Activated CD8-positive, alpha-beta T cell treated with anti-CD3 and anti-CD28 coated beads, Interleukin-2, amount 10 ng/mL, durations not matched to agents 7 days and 5 days (primary cell): Measurements from ENCODE around the gene FAM124B. TPM values are rescaled to one million over a fixed set of nuclear protein-coding genes. Genes with fewer than 3 reads are reported as not detected.

ENCODE experiments used
- total RNA-seq, 2 experiments: library from RNA; stranded (reverse); gene quantifications; one replicate each; pipeline ENCODE4 v1.2.3, GENCODE V29; 2021

FAM124B gene
- total RNA-seq, 2 experiments from 2014 or later, result 0.16 to 0.21 TPM

Other genes with a start within 250 kb of the FAM124B start
- 10 to 100 TPM; 77.9 to 82.0 TPM for gene CUL3, start 183.3 kb upstream of the FAM124B start, total RNA-seq